GM12872 (cell line): ENCODE measurements around the gene OSBPL2.

Experiments used
- TF ChIP-seq, protein P1 (sequence below): IDR thresholded peaks from 3 replicates; pipeline ENCODE4 v1.5.1; 2011; ENCODE audit warnings: low read depth, mild to moderate bottlenecking, low read length, moderate library complexity; ENCODE audit not compliant: insufficient read depth

OSBPL2 gene

DNA sequence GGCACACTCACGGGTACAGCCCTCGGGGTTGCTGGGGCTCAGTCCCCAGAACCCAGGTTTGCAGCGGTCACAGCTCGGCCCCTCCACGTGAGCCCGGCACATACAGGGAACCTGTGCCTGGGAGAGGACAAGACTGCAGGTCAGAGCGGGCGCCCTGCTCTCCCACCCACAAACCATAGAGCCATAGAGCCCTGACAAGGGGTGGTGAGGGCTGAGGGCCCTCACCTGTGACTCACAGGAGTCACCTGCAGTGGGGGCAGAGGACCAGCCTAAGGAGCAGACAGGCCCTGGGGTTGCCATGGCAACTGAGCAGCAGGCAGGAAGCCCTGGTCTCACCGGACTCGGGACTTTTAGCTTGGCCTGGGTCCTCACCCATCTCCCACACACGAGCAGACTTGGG is 98.0 kb downstream of the OSBPL2 start:
- TF ChIP-seq, protein P1, sequence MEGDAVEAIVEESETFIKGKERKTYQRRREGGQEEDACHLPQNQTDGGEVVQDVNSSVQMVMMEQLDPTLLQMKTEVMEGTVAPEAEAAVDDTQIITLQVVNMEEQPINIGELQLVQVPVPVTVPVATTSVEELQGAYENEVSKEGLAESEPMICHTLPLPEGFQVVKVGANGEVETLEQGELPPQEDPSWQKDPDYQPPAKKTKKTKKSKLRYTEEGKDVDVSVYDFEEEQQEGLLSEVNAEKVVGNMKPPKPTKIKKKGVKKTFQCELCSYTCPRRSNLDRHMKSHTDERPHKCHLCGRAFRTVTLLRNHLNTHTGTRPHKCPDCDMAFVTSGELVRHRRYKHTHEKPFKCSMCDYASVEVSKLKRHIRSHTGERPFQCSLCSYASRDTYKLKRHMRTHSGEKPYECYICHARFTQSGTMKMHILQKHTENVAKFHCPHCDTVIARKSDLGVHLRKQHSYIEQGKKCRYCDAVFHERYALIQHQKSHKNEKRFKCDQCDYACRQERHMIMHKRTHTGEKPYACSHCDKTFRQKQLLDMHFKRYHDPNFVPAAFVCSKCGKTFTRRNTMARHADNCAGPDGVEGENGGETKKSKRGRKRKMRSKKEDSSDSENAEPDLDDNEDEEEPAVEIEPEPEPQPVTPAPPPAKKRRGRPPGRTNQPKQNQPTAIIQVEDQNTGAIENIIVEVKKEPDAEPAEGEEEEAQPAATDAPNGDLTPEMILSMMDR: no peak

DNA sequence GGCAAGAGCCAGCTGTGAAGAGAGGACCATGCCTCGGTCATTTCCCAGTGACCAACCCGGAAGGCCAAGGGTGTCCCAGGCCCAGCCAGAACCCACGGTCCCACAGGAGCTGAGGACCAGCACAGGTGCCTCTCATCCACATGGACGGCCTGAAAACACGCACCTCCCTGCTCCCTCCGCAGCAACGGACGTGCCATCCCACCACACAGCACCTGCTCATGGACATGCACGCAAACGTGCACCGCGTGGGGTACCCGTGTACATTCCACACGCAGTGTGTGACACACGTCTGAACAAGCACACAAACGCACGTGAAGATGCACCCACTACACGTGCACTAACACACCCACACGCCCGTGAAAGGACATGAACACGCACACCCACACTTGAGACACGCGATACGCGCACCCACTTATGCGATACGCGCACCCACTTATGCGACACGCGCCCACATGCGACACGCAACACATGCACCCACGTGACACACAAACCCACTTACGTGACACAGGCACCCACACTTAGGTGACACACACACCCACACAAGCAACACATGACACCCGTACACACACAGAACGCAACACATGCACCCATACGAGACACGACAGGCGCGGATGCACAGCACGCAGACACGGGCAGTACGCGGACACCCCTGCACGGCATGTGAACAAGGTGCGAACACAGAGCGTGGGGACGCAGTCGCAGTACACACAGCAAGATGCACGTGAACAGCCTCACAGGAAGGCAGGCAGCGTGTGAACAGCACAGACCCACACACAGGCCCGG is 98.6 kb downstream of the OSBPL2 start:
- TF ChIP-seq, protein P1: no peak

DNA sequence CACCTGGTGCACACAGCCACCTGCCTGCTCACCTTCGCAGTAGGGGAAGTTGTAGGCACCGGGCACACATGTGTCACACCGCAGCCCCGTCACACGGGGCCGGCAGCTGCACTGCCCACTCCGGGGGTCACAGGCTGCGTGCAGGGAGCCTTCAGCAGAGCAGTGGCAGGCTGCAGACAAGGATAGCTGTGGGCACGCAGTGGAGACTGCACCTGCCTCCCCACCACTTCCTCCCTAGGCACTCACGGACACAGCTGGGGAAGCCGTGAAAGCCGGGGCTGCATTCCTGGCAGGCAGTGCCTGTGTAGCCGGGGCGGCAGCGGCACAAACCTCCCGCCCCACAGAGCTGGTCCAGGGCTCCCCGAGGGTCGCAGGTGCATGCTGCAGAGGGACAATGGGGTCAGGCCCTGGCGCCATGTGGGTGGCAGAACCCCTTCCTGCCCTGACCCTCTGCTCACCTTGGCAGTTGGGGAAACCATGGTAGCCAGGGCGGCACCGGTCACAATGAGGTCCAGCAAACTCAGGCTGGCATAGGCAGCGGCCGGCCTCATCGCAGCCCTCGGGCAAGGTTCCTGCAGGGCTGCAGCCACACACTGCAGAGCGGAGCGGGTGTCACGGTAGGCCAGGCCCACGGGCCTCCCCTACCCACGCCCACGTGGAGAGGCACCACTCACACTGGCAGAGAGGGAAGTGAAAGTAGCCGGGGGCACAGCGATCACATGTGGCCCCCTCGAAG is 99.4 kb downstream of the OSBPL2 start:
- TF ChIP-seq, protein P1: no peak

DNA sequence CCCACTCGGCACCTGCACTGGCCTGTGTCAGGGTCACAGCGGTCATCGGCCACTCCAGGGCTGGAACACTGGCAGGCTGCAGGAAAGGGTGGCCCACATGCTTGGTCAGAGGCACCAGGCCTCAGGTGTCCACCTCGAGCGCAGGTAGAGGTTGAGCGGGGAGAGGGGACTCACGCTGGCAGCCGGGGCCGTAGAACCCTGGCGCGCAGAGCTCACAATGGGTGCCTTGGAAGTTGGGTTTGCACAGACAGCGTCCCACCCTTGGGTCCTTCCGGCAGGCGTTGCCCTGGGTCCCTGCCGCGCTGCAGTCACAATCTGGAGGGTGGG is 99.9 kb downstream of the OSBPL2 start:
- TF ChIP-seq, protein P1: no peak

DNA sequence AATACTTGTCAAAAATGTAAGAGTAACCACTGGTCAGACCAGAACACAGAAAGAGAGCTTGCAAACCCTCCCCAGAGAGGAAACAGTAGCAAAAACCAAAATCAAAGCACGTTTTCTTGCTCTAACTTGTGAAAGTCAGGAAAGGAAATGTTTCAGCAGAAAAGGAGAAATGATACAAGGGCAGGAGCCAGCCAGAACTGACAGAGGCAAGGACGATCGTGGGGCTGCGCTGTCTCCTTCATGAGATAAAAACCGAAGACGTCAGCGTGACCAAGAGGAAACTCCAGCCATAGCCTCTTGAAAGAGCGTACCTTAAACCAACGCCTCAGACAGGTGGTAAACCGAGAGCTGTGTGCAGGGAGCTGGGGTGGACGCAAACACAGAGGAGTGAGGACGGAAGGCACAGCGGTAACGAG is 101.3 kb downstream of the OSBPL2 start:
- TF ChIP-seq, protein P1: no peak

DNA sequence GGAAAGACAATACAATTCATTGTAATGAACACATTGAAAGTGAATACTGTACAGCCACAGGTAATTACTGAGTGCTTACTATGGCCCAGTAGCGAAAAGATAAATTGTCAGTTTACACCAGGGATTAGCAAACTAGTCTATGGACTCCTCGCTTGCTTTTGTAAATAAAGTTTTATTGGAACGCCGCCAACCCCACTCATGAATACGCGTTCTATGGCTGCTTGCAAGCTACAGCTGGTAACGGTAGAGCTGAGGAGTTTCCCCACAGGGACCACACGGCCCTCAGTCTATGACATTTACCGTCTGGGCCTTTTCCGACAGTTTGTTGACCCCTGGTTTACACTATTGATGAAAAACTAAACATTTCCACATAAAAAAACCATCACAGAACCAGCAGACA is 104.6 kb downstream of the OSBPL2 start:
- TF ChIP-seq, protein P1: no peak

DNA sequence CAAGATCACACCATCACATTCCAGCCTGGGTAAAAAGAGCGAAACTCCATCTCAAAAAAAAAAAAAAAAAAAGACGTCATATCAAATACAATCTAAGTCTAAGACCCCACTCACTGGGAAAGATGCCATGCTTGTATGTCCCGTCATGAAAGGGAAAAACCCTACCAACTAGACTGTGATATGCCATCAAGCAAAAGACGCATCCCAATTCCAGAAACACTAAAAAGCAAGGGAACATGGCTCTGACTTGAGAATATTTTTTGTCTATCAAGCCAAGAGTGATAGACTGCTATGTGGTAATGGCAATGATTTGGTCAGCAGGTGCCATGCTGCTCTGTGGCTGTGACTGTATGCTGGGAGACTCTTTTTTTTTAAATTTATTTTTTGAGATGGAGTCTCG is 105.8 kb downstream of the OSBPL2 start:
- TF ChIP-seq, protein P1: no peak
